Ishikawa (cell line): Measurements from ENCODE around the gene LY86.

Source experiments
- CEBPB ChIP-seq: IDR thresholded peaks from 2 replicates; pipeline ENCODE4 v1.6.1; 2012
- EP300 ChIP-seq: IDR thresholded peaks from 2 replicates; pipeline ENCODE4 v1.6.1; 2012; ENCODE audit warnings: borderline replicate concordance
- MAX ChIP-seq: IDR thresholded peaks from 2 replicates; pipeline ENCODE4 v1.6.1; 2012
- RAD21 ChIP-seq: IDR thresholded peaks from 2 replicates; pipeline ENCODE4 v1.6.1; 2012; ENCODE audit warnings: low read depth
- TAF1 ChIP-seq: IDR thresholded peaks from 2 replicates; pipeline ENCODE4 v1.6.1; 2012; ENCODE audit warnings: low read depth, mild to moderate bottlenecking
- TF ChIP-seq, protein P1 (sequence below): IDR thresholded peaks from 2 replicates; pipeline ENCODE4 v1.6.1; 2012; ENCODE audit warnings: low read depth, mild to moderate bottlenecking

GRCh38 chr6:6597682-6598081 lies 9.2 kb downstream of the LY86 start:
- TF ChIP-seq EP300, result no peak
- TF ChIP-seq, protein P1, sequence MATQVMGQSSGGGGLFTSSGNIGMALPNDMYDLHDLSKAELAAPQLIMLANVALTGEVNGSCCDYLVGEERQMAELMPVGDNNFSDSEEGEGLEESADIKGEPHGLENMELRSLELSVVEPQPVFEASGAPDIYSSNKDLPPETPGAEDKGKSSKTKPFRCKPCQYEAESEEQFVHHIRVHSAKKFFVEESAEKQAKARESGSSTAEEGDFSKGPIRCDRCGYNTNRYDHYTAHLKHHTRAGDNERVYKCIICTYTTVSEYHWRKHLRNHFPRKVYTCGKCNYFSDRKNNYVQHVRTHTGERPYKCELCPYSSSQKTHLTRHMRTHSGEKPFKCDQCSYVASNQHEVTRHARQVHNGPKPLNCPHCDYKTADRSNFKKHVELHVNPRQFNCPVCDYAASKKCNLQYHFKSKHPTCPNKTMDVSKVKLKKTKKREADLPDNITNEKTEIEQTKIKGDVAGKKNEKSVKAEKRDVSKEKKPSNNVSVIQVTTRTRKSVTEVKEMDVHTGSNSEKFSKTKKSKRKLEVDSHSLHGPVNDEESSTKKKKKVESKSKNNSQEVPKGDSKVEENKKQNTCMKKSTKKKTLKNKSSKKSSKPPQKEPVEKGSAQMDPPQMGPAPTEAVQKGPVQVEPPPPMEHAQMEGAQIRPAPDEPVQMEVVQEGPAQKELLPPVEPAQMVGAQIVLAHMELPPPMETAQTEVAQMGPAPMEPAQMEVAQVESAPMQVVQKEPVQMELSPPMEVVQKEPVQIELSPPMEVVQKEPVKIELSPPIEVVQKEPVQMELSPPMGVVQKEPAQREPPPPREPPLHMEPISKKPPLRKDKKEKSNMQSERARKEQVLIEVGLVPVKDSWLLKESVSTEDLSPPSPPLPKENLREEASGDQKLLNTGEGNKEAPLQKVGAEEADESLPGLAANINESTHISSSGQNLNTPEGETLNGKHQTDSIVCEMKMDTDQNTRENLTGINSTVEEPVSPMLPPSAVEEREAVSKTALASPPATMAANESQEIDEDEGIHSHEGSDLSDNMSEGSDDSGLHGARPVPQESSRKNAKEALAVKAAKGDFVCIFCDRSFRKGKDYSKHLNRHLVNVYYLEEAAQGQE, result no peak
- TF ChIP-seq CEBPB, result no peak
- TF ChIP-seq MAX, result no peak
- no peak for TF ChIP-seq RAD21
- no peak for TF ChIP-seq TAF1
